Measurements from ENCODE around the gene EDAR. TPM values are rescaled to one million over a fixed set of nuclear protein-coding genes. Genes with fewer than 3 reads are reported as not detected.

The EDAR gene
- total and polyA plus RNA-seq, 2 donors, result 0.33 to 1.3 TPM

DNA sequence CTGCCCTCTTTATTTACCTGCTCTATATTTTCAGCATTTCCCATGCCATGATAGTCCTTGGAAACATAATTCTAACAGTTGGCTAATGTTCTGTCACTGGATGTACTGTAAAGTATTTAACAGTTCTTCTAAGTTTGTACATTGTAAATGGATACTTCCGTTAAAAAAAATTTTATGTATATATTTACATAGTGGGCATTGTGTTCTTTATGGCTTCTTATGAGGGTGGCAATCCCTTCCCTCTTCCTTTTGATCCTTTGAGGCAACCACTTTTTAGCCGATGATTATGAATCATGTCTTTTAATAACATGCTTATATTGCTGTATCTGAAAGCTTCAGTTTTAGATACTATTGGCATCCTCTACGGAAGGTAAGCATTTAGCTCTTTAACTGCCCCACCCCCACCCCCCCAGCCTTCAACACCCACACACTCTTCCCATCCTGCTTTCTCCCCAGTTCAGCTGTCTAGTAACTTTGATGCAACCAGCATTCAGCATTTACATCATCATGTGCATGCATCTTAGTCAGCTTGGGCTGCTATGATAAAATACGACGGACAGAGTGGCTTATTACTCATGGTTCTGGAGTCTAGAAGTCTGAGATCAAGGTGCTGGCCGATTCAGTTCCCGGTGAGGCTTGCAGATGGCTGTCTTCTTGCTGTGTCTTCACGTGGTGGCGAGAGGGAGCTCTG is 21.0 kb upstream of the EDAR start:
- Histone ChIP-seq H3K4me3 (ENCODE audit: low read length in 2 of 2) (no peak overlapping the region), H3K27ac (ENCODE audit: low read depth in 1 of 2, low read length in 1 of 2) (no peak overlapping the region), H3K36me3 (ENCODE audit: control insufficient read depth in 2 of 2, insufficient read depth in 2 of 2, low read length in 1 of 2) (no peaks in the 10 kb centered on the region), H3K4me1 (ENCODE audit: control insufficient read depth in 2 of 2, insufficient read depth in 2 of 2, low read length in 2 of 2) (peaks cover 0 to 3% of the 10 kb centered on the region in 2 donors), H3K9me3 (ENCODE audit: control insufficient read depth in 2 of 2, insufficient read depth in 1 of 2, low read length in 1 of 2) (no peaks in the 10 kb centered on the region), H3K27me3 (ENCODE audit: control insufficient read depth in 2 of 2, insufficient read depth in 1 of 2, low read length in 1 of 2) (no peaks in the 10 kb centered on the region)
- 83% methylated on average over 9 of the region's 9 CpGs for WGBS
- DNase-seq (ENCODE audit: low read depth in 6 of 9, low spot score in 9 of 9), result no peak

DNA sequence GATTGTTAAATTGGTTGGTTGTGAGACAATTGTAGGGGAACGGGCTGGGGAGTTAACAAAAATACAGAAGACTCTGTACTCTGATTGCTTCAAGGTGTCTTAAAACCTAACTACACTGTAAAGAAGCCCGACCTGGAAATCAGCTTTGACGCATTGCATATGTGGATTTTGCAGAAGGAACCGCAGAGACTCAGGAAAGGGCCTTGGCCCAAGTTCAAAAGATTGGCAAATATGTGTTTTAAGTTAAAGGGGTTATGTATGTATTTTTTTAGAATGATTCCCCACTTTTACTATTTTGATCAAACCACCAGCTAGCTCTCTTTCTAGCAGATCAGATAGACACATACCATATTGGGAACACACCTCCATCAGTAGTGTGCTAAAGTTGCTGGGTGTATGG is 18.0 kb upstream of the EDAR start:
- H3K9me3 ChIP-seq (ENCODE audit: control insufficient read depth in 2 of 2, insufficient read depth in 1 of 2, low read length in 1 of 2), result no peaks in the 10 kb centered on the region
- H3K4me1 ChIP-seq (ENCODE audit: control insufficient read depth in 2 of 2, insufficient read depth in 2 of 2, low read length in 2 of 2), result peaks cover 0 to 3% of the 10 kb centered on the region in 2 donors
- H3K27me3 ChIP-seq (ENCODE audit: control insufficient read depth in 2 of 2, insufficient read depth in 1 of 2, low read length in 1 of 2), result no peaks in the 10 kb centered on the region
- 52% methylated on average over 4 of the region's 4 CpGs for WGBS
- no peak overlapping the region for H3K4me3 ChIP-seq (ENCODE audit: low read length in 2 of 2)
- no peak for DNase-seq (ENCODE audit: low read depth in 6 of 9, low spot score in 9 of 9)
- H3K36me3 ChIP-seq (ENCODE audit: control insufficient read depth in 2 of 2, insufficient read depth in 2 of 2, low read length in 1 of 2), result no peaks in the 10 kb centered on the region
- no peak overlapping the region for H3K27ac ChIP-seq (ENCODE audit: low read depth in 1 of 2, low read length in 1 of 2)

DNA sequence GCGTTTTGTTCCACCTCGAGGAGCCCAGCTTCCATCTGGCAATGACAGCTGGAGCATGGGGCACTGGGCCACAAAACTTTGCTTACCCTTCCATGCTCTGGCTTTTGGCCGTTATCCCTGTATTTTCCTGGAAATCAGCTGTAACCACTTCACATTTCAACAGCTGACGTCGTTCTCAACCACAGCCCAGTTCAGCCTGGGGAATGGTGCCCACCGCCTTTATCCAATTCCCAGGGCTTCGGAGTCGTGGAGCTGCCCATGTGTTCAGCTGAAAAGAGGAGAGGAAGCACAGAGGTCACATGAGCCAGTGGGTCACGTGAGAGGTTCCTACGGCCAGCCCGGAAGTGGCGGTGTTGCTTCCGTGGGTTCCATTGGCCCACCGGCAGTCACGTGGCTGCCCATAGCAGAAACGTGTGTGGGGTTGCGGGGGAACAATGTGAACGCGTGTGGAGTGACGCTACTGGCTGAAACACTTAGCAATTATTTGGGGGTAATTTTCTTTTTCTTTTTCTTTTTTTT is 16.7 kb upstream of the EDAR start:
- Histone ChIP-seq H3K4me3 (ENCODE audit: low read length in 2 of 2) (no peak overlapping the region), H3K9me3 (ENCODE audit: control insufficient read depth in 2 of 2, insufficient read depth in 1 of 2, low read length in 1 of 2) (no peaks in the 10 kb centered on the region), H3K27ac (ENCODE audit: low read depth in 1 of 2, low read length in 1 of 2) (no peak overlapping the region), H3K36me3 (ENCODE audit: control insufficient read depth in 2 of 2, insufficient read depth in 2 of 2, low read length in 1 of 2) (no peaks in the 10 kb centered on the region), H3K4me1 (ENCODE audit: control insufficient read depth in 2 of 2, insufficient read depth in 2 of 2, low read length in 2 of 2) (peaks cover 0 to 10% of the 10 kb centered on the region in 2 donors), H3K27me3 (ENCODE audit: control insufficient read depth in 2 of 2, insufficient read depth in 1 of 2, low read length in 1 of 2) (no peaks in the 10 kb centered on the region)
- no peak for DNase-seq (ENCODE audit: low read depth in 6 of 9, low spot score in 9 of 9)
- WGBS, result 97% methylated on average over 20 of the region's 20 CpGs

DNA sequence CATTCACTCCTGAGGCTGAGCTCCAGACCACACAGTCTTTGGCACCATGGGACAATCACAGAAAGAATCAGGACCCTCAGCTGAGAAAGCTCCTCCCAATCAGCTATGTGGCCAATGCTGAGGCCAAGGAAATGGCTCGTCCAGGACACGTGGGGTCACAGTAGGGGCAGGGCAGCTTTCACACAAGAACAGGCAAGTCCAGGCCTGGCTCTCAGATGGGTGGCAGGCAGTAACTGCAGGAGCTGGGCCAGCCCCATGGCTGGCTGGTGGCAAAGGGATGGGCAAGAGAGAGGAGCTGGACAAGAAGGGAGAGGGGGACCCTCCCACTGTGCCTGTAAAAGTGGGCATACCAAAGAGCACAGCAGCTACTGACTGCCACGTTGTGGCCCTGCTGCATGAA is 12.2 kb upstream of the EDAR start:
- peaks cover 0 to 10% of the 10 kb centered on the region in 2 donors for H3K4me1 ChIP-seq (ENCODE audit: control insufficient read depth in 2 of 2, insufficient read depth in 2 of 2, low read length in 2 of 2)
- H3K9me3 ChIP-seq (ENCODE audit: control insufficient read depth in 2 of 2, insufficient read depth in 1 of 2, low read length in 1 of 2), result peaks cover 0 to 3% of the 10 kb centered on the region in 2 donors
- no peaks in the 10 kb centered on the region for H3K36me3 ChIP-seq (ENCODE audit: control insufficient read depth in 2 of 2, insufficient read depth in 2 of 2, low read length in 1 of 2)
- no peak for DNase-seq (ENCODE audit: low read depth in 6 of 9, low spot score in 9 of 9)
- no peak overlapping the region for H3K4me3 ChIP-seq (ENCODE audit: low read length in 2 of 2)
- H3K27me3 ChIP-seq (ENCODE audit: control insufficient read depth in 2 of 2, insufficient read depth in 1 of 2, low read length in 1 of 2), result no peaks in the 10 kb centered on the region
- no peak overlapping the region for H3K27ac ChIP-seq (ENCODE audit: low read depth in 1 of 2, low read length in 1 of 2)
- WGBS, result 92% methylated on average over 3 of the region's 3 CpGs

DNA sequence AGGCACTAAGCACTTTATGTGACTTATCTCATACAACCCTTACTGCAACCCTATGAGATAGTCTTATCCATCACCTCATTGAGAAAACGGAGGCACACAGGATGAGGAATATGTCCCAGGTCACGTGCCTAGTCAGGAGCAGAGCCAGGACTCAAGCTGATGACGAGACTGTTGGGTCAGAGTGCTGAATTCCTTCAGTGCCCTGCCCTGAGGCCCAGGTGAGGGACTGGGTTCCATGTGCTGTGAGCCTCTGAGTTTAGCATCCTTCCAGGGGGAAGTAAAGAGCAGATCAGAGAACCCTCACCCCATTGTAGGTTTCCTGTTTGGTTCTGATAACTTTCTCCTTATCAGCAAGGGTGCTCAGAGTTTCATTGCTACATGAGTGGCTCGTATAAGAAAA is 11.7 kb upstream of the EDAR start:
- H3K27me3 ChIP-seq (ENCODE audit: control insufficient read depth in 2 of 2, insufficient read depth in 1 of 2, low read length in 1 of 2), result no peaks in the 10 kb centered on the region
- no peak overlapping the region for H3K4me3 ChIP-seq (ENCODE audit: low read length in 2 of 2)
- H3K36me3 ChIP-seq (ENCODE audit: control insufficient read depth in 2 of 2, insufficient read depth in 2 of 2, low read length in 1 of 2), result no peaks in the 10 kb centered on the region
- H3K27ac ChIP-seq (ENCODE audit: low read depth in 1 of 2, low read length in 1 of 2), result no peak overlapping the region
- DNase-seq (ENCODE audit: low read depth in 6 of 9, low spot score in 9 of 9), result peak in 1 of 9 donors; percentile 26
- 88% methylated on average over 4 of the region's 4 CpGs for WGBS
- H3K9me3 ChIP-seq (ENCODE audit: control insufficient read depth in 2 of 2, insufficient read depth in 1 of 2, low read length in 1 of 2), result peaks cover 0 to 3% of the 10 kb centered on the region in 2 donors
- peaks cover 0 to 10% of the 10 kb centered on the region in 2 donors for H3K4me1 ChIP-seq (ENCODE audit: control insufficient read depth in 2 of 2, insufficient read depth in 2 of 2, low read length in 2 of 2)

DNA sequence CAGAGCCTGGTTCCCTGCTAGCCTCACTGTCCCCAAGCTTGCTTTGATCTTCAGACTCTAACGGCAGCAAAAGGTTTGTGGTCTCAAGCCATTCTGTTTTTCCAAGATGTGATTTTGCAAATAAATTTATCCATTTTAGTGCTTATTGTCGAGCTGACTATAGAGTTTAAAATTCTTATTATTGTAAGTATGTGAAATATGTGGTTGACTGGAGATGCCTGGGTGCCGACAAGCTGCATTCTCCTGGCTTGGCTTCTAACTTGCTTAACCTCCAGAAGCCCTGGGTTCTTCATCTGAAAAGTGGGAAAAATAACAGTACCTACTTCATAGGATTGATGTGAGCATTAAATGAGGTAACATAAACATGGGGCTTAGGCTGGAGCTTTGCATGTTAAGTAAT is 9.9 kb upstream of the EDAR start:
- H3K36me3 ChIP-seq (ENCODE audit: control insufficient read depth in 2 of 2, insufficient read depth in 2 of 2, low read length in 1 of 2), result no peaks in the 10 kb centered on the region
- H3K4me1 ChIP-seq (ENCODE audit: control insufficient read depth in 2 of 2, insufficient read depth in 2 of 2, low read length in 2 of 2), result peaks cover 0 to 10% of the 10 kb centered on the region in 2 donors
- H3K27me3 ChIP-seq (ENCODE audit: control insufficient read depth in 2 of 2, insufficient read depth in 1 of 2, low read length in 1 of 2), result no peaks in the 10 kb centered on the region
- peaks cover 0 to 7% of the 10 kb centered on the region in 2 donors for H3K9me3 ChIP-seq (ENCODE audit: control insufficient read depth in 2 of 2, insufficient read depth in 1 of 2, low read length in 1 of 2)
- H3K4me3 ChIP-seq (ENCODE audit: low read length in 2 of 2), result no peak overlapping the region
- DNase-seq (ENCODE audit: low read depth in 6 of 9, low spot score in 9 of 9), result no peak
- 96% methylated on average over 3 of the region's 3 CpGs for WGBS
- no peak overlapping the region for H3K27ac ChIP-seq (ENCODE audit: low read depth in 1 of 2, low read length in 1 of 2)

DNA sequence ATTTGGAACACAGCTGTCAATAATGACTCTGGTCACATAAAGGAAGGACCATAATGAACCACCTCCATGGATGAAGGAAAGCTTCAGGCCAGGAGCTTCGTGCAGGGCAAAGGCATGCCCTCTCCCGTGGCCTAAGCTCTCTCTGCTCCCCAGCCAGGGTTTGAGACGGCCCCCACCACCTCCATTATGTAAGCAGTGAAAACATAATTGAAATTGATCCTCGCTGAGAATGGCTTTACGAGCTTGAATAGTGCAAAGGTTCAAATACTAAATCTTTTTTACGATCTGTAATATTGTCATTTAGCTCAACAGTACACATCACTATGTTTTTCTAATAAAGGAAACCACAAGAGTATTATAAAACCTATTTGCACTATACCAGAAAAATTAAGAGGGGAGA is 5.2 kb upstream of the EDAR start:
- no peak for DNase-seq (ENCODE audit: low read depth in 6 of 9, low spot score in 9 of 9)
- Histone ChIP-seq H3K4me1 (ENCODE audit: control insufficient read depth in 2 of 2, insufficient read depth in 2 of 2, low read length in 2 of 2) (peaks cover 0 to under 1% of the 10 kb centered on the region in 2 donors), H3K27me3 (ENCODE audit: control insufficient read depth in 2 of 2, insufficient read depth in 1 of 2, low read length in 1 of 2) (no peaks in the 10 kb centered on the region), H3K9me3 (ENCODE audit: control insufficient read depth in 2 of 2, insufficient read depth in 1 of 2, low read length in 1 of 2) (peaks cover 0 to 7% of the 10 kb centered on the region in 2 donors), H3K36me3 (ENCODE audit: control insufficient read depth in 2 of 2, insufficient read depth in 2 of 2, low read length in 1 of 2) (no peaks in the 10 kb centered on the region), H3K4me3 (ENCODE audit: low read length in 2 of 2) (no peak overlapping the region), H3K27ac (ENCODE audit: low read depth in 1 of 2, low read length in 1 of 2) (no peak overlapping the region)
- WGBS, result 97% methylated on average over 6 of the region's 6 CpGs

DNA sequence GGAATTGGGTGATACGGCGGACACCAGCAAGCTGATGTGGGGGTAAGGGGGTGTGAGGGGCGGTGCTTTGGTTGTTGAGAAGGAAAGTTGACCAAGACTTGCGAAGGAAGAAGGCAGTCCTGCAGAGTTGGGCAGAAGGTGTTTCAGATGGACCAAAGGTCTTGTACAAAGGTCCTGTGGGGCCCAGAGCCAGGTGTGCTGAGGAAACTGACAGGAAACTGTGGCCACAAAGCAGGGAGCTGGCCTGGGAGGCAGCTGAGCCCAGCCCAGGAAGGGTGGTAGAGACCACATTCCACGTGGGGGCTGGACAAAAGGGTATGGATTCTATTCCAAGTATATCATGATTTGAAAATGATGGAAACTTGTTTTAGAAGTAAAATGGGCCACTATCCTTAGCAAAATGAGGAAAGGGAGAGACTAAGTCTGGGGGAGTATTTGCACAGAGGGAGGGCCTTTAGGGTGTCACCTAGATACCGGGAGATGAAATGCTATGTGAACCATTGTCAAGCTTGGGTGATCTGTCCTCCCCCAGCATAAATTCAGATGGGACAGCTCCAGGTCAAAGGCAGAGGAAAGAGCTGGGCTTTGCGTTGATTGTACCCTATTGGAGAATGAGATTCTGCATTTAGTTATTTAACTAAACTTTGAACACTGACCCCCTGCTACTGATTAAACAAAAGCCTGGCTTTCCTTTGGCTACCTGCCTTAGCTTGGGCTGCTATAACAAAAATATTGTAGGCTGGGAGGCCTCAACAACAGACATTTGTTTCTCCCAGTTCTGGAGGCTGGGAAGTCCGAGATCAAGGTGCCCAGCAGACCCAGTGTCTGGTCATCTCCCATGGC is 4.3 kb upstream of the EDAR start:
- no peak overlapping the region for H3K4me3 ChIP-seq (ENCODE audit: low read length in 2 of 2)
- no peaks in the 10 kb centered on the region for H3K36me3 ChIP-seq (ENCODE audit: control insufficient read depth in 2 of 2, insufficient read depth in 2 of 2, low read length in 1 of 2)
- no peak overlapping the region for H3K27ac ChIP-seq (ENCODE audit: low read depth in 1 of 2, low read length in 1 of 2)
- peaks cover 0 to 2% of the 10 kb centered on the region in 2 donors for H3K27me3 ChIP-seq (ENCODE audit: control insufficient read depth in 2 of 2, insufficient read depth in 1 of 2, low read length in 1 of 2)
- H3K9me3 ChIP-seq (ENCODE audit: control insufficient read depth in 2 of 2, insufficient read depth in 1 of 2, low read length in 1 of 2), result peaks cover 0 to 7% of the 10 kb centered on the region in 2 donors
- WGBS, result 89% methylated on average over 8 of the region's 8 CpGs
- peaks cover 0 to 4% of the 10 kb centered on the region in 2 donors for H3K4me1 ChIP-seq (ENCODE audit: control insufficient read depth in 2 of 2, insufficient read depth in 2 of 2, low read length in 2 of 2)
- no peak for DNase-seq (ENCODE audit: low read depth in 6 of 9, low spot score in 9 of 9)
